ENCODE measurements around the gene RPL37. TPM values are rescaled to one million over a fixed set of nuclear protein-coding genes. Genes with fewer than 3 reads are reported as not detected.

RPL37 gene
- total and polyA plus RNA-seq, 5 donors, result 583 to 849 (median 669) TPM

- intact Hi-C loops (cut with DNase I), result no loop called here
- ATAC-seq, result no peak
- WGBS, result under 1% methylated on average over 21 of the region's 21 CpGs
Observed at GRCh38 chr5:40834391-40834848, 602 bp downstream of the RPL37 start.

GRCh38 chr5:40833712-40834229, 1.3 kb downstream of the RPL37 start:
- intact Hi-C loops (cut with DNase I), result no loop called here
- DNase-seq, result no peak
- H3K9me3 ChIP-seq (ENCODE audit: control insufficient read depth, low read length), result no peaks in the 10 kb centered on the region
- H3K4me3 ChIP-seq (ENCODE audit: low read length), result peak overlapping the region; percentile 94
- no peak for ATAC-seq
- peak overlapping the region; percentile 51 for H3K27ac ChIP-seq (ENCODE audit: low read length)
- 44% methylated on average over 13 of the region's 13 CpGs for WGBS
- H3K27me3 ChIP-seq (ENCODE audit: control insufficient read depth, insufficient read depth), result no peaks in the 10 kb centered on the region
- no peaks in the 10 kb centered on the region for H3K4me1 ChIP-seq (ENCODE audit: control insufficient read depth, insufficient read depth, low read length)

More at GRCh38 chr5:40834391-40834848, 602 bp downstream of the RPL37 start:
- DNase-seq, result no peak
- Histone ChIP-seq H3K4me3 (ENCODE audit: low read length) (peak overlapping the region; percentile 94), H3K27me3 (ENCODE audit: control insufficient read depth, insufficient read depth) (no peaks in the 10 kb centered on the region), H3K4me1 (ENCODE audit: control insufficient read depth, insufficient read depth, low read length) (no peaks in the 10 kb centered on the region), H3K9me3 (ENCODE audit: control insufficient read depth, low read length) (no peaks in the 10 kb centered on the region), H3K27ac (ENCODE audit: low read length) (peak overlapping the region; percentile 90)

GRCh38 chr5:40832345-40832744, 2.7 kb downstream of the RPL37 start:
- no peaks in the 10 kb centered on the region for H3K4me1 ChIP-seq (ENCODE audit: control insufficient read depth, insufficient read depth, low read length)
- no peak overlapping the region for H3K27ac ChIP-seq (ENCODE audit: low read length)
- H3K9me3 ChIP-seq (ENCODE audit: control insufficient read depth, low read length), result no peaks in the 10 kb centered on the region
- no peaks in the 10 kb centered on the region for H3K27me3 ChIP-seq (ENCODE audit: control insufficient read depth, insufficient read depth)
- intact Hi-C loops (cut with DNase I), result no loop called here
- no peak for ATAC-seq
- no peak overlapping the region for H3K4me3 ChIP-seq (ENCODE audit: low read length)
- DNase-seq, result no peak
- WGBS, result 89% methylated on average over 4 of the region's 4 CpGs

GRCh38 chr5:40831346-40832210, 3.4 kb downstream of the RPL37 start:
- Histone ChIP-seq H3K27ac (ENCODE audit: low read length) (no peak overlapping the region), H3K9me3 (ENCODE audit: control insufficient read depth, low read length) (no peaks in the 10 kb centered on the region), H3K4me1 (ENCODE audit: control insufficient read depth, insufficient read depth, low read length) (no peaks in the 10 kb centered on the region), H3K27me3 (ENCODE audit: control insufficient read depth, insufficient read depth) (no peaks in the 10 kb centered on the region), H3K4me3 (ENCODE audit: low read length) (no peak overlapping the region)
- no peak for ATAC-seq
- DNase-seq, result no peak
- intact Hi-C loops (cut with DNase I), result no loop called here
- 76% methylated on average over 4 of the region's 4 CpGs for WGBS

- Histone ChIP-seq H3K4me3 (ENCODE audit: low read length) (no peak overlapping the region), H3K27me3 (ENCODE audit: control insufficient read depth, insufficient read depth) (no peaks in the 10 kb centered on the region), H3K27ac (ENCODE audit: low read length) (no peak overlapping the region), H3K9me3 (ENCODE audit: control insufficient read depth, low read length) (no peaks in the 10 kb centered on the region), H3K4me1 (ENCODE audit: control insufficient read depth, insufficient read depth, low read length) (no peaks in the 10 kb centered on the region)
- ATAC-seq, result no peak
- intact Hi-C loops (cut with DNase I), result no loop called here
- no peak for DNase-seq
- 95% methylated on average over 13 of the region's 13 CpGs for WGBS
Observed at GRCh38 chr5:40829748-40830533, 5.1 kb downstream of the RPL37 start.

GRCh38 chr5:40828690-40829661, 6.0 kb downstream of the RPL37 start:
- Histone ChIP-seq H3K4me1 (ENCODE audit: control insufficient read depth, insufficient read depth, low read length) (no peaks in the 10 kb centered on the region), H3K27me3 (ENCODE audit: control insufficient read depth, insufficient read depth) (no peaks in the 10 kb centered on the region), H3K9me3 (ENCODE audit: control insufficient read depth, low read length) (no peaks in the 10 kb centered on the region), H3K27ac (ENCODE audit: low read length) (peak overlapping the region; percentile 32), H3K4me3 (ENCODE audit: low read length) (no peak overlapping the region)
- WGBS, result 96% methylated on average over 3 of the region's 3 CpGs
- ATAC-seq (no peak), DNase-seq (no peak)
- intact Hi-C loops (cut with DNase I), result no loop called here

- Histone ChIP-seq H3K27me3 (ENCODE audit: control insufficient read depth, insufficient read depth) (no peaks in the 10 kb centered on the region), H3K9me3 (ENCODE audit: control insufficient read depth, low read length) (no peaks in the 10 kb centered on the region), H3K4me3 (ENCODE audit: low read length) (no peak overlapping the region), H3K27ac (ENCODE audit: low read length) (no peak overlapping the region), H3K4me1 (ENCODE audit: control insufficient read depth, insufficient read depth, low read length) (no peaks in the 10 kb centered on the region)
- 86% methylated on average over 3 of the region's 3 CpGs for WGBS
- ATAC-seq, result no peak
- no peak for DNase-seq
- intact Hi-C loops (cut with DNase I), result no loop called here
Observed at GRCh38 chr5:40828021-40828631, 6.9 kb downstream of the RPL37 start.

GRCh38 chr5:40827188-40827977, 7.6 kb downstream of the RPL37 start:
- H3K9me3 ChIP-seq (ENCODE audit: control insufficient read depth, low read length), result no peaks in the 10 kb centered on the region
- no peak for DNase-seq
- no peaks in the 10 kb centered on the region for H3K4me1 ChIP-seq (ENCODE audit: control insufficient read depth, insufficient read depth, low read length)
- no peak overlapping the region for H3K27ac ChIP-seq (ENCODE audit: low read length)
- WGBS, result 87% methylated on average over 14 of the region's 14 CpGs
- ATAC-seq, result no peak
- intact Hi-C loops (cut with DNase I), result no loop called here
- H3K27me3 ChIP-seq (ENCODE audit: control insufficient read depth, insufficient read depth), result no peaks in the 10 kb centered on the region
- no peak overlapping the region for H3K4me3 ChIP-seq (ENCODE audit: low read length)

- intact Hi-C loops (cut with DNase I), result no loop called here
- H3K27ac ChIP-seq (ENCODE audit: low read length), result no peak overlapping the region
- no peaks in the 10 kb centered on the region for H3K9me3 ChIP-seq (ENCODE audit: control insufficient read depth, low read length)
- H3K4me3 ChIP-seq (ENCODE audit: low read length), result no peak overlapping the region
- no peaks in the 10 kb centered on the region for H3K4me1 ChIP-seq (ENCODE audit: control insufficient read depth, insufficient read depth, low read length)
- no peak for ATAC-seq
- H3K27me3 ChIP-seq (ENCODE audit: control insufficient read depth, insufficient read depth), result no peaks in the 10 kb centered on the region
- DNase-seq, result no peak
- WGBS, result 87% methylated on average over 5 of the region's 5 CpGs
Observed at GRCh38 chr5:40826489-40827187, 8.4 kb downstream of the RPL37 start.

Measured in right cardiac atrium (tissue), 5 donors.